WTC11 (cell line): ENCODE measurements around the gene ARSB.

Experiments
- CBFB ChIP-seq: sonication (generic); formaldehyde crosslinking; IDR thresholded peaks from 2 replicates; pipeline ENCODE4 v1.8.1; 2022; ENCODE audit warnings: mild to moderate bottlenecking, low read depth, missing genetic modification reagents
- NR2C2 ChIP-seq: sonication (generic); formaldehyde crosslinking; IDR thresholded peaks from 2 replicates; pipeline ENCODE4 v1.8.0; 2022; ENCODE audit warnings: mild to moderate bottlenecking, missing genetic modification reagents
- ZNF281 ChIP-seq: sonication (generic); formaldehyde crosslinking; IDR thresholded peaks from 2 replicates; pipeline ENCODE4 v1.8.0; 2023; ENCODE audit warnings: mild to moderate bottlenecking, missing genetic modification reagents

GRCh38 chr5:79032782-79033181 is 47.7 kb upstream of the ARSB start:
- TF ChIP-seq ZNF281 (CRISPR knock-in tag) = no peak
- no peak for TF ChIP-seq NR2C2
- no peak for TF ChIP-seq CBFB
